A204.1 (cell line): ENCODE data around the gene PMVK.

Experiments
- FAIRE-seq: peaks from 2 replicates; lab custom pipeline; 2012; peaks lifted over from hg19 to GRCh38; lab: Jason Lieb, UNC

Gene PMVK

DNA sequence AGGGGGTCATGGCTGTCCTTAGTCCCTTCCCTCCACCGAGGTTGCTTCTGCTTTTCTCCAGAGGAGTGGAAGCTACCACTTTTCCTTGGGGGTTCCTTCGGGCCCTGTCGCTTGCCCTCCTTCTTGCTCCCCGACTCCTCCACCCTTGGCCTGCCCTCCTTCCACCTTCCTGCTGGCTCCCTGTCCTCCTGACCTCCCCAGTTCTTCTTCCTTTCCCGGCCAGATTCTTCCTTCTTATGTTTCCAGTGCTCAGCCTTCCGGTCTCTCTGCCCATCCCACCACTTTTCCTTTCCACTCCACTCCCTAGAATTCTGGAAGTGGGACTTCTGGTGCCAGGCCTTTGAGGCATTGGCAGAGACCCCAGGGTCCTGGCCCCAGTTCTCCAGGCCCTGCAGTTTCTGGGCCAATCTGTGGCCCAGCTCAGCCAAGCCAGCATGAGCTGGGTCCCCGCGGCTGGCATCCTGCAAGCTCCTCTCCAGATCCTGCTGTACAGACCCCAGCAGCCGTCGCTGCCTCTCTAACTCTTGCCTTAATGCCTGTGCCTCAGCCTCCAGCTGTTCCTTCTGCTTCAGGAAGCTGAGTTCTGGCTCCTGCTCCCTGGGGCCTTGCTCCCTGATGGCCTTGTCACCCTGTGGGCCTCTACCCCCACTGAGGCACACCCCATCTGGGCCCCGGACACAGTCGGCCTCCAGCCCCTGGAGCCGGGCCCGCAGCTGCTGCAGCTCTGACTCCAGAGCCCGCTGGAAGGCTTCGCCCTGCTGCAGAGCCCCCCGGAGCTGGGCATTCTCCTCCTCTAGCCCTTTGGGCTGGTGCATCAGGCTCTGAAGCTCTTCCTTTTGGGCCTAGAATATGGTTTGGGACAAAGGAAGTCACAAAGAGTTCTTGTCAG, 9.7 kb upstream of the PMVK start:
- FAIRE-seq = no peak

- FAIRE-seq = no peak
Measured at GRCh38 chr1:154945160-154945961, 8.8 kb upstream of the PMVK start.

- no peak for FAIRE-seq
Measured at GRCh38 chr1:154944401-154945159, 8.1 kb upstream of the PMVK start.

- no peak for FAIRE-seq
Measured at GRCh38 chr1:154943649-154944400, 7.3 kb upstream of the PMVK start.

DNA sequence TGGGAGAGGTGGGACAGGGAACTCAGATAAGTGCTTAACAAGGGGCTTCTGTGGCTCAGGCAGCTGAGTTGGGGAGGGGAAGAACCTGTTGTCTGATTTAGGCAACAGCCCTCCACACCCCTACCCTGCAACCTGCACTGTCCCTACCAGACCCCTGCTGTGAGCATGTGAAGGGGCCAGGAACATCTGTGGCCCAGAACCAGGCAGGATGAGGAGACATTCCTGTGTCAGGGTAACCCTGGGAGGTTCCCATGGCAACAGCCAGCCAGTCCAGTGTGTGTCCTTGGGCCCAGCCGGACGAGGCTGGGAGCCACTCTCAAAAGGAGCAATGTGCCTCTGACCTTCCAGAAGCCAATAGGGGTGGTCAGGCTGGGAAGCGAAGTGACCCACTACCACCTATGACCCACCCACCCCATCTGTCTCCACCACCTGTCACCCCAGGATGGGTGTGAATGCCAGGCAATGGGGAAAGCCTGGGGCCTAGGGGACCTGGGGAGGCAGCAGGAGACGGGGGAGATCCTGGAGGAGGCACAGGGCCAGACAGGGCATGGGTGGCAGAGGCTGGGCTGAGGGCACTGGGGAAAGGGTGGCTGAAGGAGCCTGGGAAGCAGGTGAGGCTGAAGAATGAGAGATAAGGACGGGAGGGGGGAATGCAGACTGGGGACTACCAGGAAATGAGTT, 5.0 kb upstream of the PMVK start:
- FAIRE-seq = no peak

DNA sequence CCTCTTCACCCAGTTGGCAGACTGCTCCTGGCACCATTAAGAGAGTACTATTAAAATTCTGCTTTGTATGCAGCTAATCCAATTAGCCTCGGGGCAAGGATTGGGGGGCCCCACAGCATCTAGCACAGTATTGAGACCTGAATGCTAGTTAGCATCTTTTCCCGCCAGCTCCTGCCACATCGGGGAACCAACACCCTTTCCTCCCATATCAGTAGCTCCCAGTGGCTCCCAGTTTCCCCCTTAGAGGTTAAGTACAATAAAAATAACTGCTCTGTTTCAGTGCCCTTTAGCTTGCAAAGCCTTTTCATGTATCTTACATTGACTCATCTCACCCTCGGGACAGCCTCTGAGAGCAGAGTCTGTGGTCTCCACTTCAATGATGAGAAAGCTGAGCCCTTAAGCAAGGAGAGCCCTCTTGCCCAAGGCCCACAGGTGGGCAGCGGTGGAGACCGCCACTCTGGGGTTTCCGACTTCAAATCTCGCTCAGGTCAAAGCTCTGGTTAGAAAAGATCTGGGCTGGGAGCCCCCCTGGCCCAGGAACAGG, 4.2 kb upstream of the PMVK start:
- no peak for FAIRE-seq

- FAIRE-seq = no peak
Measured at GRCh38 chr1:154940213-154940560, 3.7 kb upstream of the PMVK start.

DNA sequence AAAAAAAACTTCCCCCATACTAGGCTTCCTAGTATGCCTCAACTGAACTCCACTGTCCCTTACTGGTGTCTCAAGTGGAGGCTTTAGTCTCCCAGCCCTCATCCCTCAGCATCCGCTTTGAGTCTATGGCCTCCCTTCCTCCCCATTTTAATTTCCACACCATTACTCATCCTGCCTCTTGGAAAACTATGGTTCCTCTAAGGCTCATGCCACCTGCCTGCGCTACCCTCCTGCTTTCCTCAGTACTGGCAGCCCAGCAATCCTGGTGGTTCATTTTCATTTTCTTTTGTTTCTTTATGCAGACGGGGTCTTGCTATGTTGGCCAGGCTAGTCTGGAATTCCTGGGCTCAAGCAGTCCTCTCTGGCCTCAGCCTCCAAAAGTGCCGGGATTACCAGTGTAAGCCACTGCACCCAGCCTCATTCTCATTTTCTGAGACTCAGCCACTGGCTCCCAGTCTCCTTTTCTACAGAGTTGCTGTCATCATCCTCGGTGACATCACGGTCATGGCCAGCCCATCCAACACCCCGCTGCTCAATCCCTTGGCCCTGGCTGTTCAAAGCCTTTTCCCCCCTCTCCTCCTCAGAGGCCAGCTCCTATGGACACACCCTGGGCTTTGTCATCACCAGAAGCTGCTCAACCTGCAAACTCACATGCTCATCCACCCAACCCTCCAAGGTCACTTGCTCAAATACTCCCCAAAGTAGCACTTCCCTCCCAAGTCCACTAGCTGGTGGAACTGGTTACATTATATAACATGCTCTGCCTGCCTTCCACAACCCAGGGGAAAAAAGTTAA, 2.3 kb upstream of the PMVK start:
- no peak for FAIRE-seq

DNA sequence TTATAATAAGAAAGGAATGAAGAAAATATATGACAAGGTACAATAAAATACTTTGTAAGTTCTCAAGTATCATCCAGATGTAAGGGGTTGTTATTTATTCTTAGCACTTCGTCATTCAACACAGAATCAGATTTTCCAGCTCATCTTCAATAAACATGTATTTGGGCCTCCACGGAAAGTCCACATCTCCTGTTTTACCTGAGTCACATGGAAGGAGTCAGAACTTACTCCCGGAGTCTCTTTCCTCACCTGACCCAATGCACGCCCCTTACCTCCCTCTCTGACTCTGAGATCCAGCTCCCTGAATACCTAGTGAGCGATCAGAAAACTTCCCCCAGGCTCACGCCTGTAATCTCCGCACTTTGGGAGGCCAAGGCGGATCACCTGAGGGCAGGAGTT, 1.5 kb upstream of the PMVK start:
- FAIRE-seq = no peak

DNA sequence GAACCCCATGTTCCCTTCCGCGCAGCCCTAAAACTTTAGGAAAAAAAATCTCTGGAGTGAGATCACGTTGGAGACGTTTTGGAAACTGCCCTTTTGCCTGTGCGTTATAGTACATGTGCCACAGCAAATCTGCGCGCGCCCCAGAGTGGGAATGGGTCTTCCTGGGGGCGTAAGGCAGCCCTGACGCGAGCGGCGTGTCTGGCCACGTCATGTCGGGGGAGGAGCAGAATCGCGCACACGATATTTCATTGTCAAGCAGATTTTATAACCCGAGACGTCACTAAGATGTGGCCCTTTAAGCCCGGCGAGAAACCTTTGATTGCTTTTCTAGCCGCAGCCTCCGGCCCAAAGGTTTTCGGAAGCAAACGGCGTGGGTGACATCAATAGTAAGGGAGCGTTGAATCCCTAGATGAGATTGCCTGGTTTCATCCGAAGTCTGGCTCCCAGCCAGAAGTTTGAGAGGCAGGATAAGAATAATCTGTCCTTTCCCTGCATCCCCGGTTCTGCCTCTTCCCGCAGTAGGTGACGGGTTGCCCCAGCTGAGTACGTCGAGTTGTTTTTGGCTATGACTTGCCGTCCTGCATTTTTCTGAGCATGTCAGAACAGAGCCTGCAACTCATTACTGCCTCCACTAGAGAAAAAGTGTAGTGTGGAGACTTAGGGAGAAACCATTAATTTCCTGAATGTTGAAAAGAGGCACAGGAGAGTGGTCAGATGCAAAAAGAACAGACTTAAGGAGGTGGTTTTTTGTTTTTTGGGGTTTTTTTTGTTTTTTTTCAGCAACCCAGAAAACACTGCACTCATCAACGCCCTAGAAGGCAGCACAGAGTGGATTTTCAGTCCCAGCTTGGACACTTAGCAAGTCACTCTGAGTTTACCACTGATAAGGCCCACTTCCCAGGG, 817 bp upstream of the PMVK start:
- no peak for FAIRE-seq

DNA sequence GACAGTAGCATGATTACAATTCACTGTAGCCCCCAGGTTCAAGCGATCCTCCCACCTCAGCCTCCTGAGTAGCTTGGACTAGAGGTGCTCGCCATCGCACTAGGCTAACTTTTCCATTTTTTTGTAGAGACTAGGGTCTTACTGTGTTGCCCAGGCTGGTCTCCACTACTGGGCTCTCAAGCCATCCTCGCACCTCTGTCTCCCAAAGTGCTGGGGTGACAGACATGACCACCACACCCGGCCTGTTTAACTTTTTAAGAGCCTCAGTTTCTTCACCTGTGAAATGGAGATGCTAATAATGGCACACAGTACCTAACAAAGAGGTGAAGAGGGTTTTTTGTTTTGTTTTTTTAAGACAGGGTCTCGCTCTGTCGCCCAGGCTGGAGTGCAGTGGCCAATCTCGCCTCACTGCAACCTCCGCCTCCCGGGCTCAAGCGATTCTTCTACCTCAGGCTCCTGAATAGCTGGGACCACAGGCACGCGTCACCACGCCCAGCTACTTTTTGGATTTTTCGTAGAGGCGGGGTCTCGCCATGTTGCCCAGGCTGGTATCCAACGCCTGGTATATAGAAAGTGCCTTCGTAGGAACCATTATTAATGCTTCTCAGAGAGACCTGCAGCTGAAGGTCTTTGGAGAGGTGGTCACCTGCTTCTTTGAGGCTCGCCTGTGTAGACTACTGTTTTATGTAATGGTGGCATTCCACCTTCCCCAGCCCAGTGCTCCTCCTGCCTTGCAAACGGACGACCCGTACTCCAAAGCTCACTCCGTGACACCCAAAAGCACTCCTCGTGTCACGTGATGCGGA, 567 bp downstream of the PMVK start:
- FAIRE-seq = no peak

DNA sequence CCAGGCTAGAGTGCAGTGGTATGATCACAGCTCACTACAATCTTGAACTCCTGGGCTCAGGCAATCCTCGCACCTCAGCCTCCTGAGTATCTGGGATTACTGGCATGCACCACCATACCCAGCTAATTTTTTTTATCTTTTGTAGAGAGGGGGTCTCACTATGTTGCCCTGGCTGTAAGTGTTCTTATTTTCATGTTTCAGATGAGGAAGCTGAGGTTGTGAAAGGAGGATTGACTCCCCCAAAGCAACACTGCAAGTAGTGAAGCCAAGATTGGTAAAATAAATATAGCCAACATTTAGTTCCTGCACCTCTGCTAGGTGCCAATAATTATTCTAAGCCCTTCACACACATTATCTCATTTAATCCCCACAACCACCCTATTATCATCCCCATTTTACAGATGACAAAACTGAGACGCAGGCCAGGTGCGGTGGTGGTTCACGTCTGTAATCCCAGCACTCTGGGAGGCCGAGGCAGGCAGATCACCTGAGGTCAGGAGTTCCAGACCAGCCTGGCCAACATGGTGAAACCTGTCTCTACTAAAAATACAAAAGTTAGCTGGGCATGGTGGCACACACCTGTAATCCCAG, 2.1 kb downstream of the PMVK start:
- FAIRE-seq = no peak

GRCh38 chr1:154931940-154932487, 4.5 kb downstream of the PMVK start:
- FAIRE-seq = no peak

- FAIRE-seq = no peak
Measured at GRCh38 chr1:154926201-154926600, 10.3 kb downstream of the PMVK start.

DNA sequence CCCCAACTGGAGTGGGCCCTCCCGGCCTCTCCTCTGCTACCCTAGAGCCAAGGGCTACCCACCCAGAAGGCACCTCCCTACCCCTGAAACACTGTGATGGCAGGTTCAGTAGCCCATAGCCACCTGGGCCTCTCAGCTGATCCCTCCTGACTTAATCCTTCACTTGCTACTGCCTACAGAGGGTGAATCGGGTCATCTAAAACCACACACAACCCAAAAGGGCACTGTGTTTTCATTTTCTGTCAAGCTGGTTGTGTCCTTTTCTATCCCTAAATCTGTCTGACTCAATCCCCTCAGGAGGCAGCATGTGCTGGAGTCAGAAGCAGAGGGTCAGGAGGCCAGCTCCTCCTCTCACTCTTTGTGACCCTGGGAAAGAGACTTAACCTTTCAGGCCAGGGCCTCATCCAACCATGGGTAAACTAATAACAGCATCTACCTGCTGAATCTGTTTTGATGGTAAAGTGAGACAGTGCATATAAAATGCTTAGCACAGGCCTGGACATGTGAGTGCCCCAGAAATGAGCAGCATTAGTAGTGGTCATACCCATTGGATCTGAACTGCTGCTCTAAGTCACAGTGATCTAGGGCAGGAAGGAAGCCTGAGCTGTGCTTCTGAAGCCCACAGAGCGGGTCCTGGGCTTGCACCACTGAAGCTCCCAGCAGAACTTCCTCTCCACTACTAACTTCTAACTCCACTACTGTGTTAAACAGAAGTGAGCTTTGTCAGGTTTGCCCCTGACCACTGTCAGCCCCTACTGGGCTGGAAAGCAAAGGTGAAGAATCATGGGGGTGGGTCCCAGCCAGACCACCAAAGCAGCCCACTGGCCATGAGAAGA, 11.0 kb downstream of the PMVK start:
- FAIRE-seq = no peak

- FAIRE-seq = no peak
Measured at GRCh38 chr1:154923695-154924094, 12.8 kb downstream of the PMVK start.

- FAIRE-seq = no peak
Measured at GRCh38 chr1:154913273-154913672, 23.2 kb downstream of the PMVK start.
